Hematopoietic multipotent progenitor cell treated with erythropoietin and hydrocortisone succinate and interleukin-3 and kit ligand, for 17 days (in vitro differentiated cells): ENCODE results near the gene FAAP100.
"Not testable (repeated sequence)": the region's sequence is repeated elsewhere in the genome, so short reads cannot be mapped to it uniquely, and the experiment has no call there.

Experiments
- DNase-seq: peaks from one replicate; pipeline ENCODE4 v3.0.0-alpha.2; 2015; ENCODE audit warnings: low spot score

FAAP100 gene

GRCh38 chr17:81552244-81553017, at the start of gene FAAP100:
Gene FAAP100, minus strand, starts transcription at chr17:81552353. Its CDS starts 23 bp downstream, at chr17:81552330.
- DNase-seq, result peak; percentile 69

GRCh38 chr17:81601525-81602120, 49.5 kb upstream of the FAAP100 start:
- peak; percentile 64 for DNase-seq

DNA sequence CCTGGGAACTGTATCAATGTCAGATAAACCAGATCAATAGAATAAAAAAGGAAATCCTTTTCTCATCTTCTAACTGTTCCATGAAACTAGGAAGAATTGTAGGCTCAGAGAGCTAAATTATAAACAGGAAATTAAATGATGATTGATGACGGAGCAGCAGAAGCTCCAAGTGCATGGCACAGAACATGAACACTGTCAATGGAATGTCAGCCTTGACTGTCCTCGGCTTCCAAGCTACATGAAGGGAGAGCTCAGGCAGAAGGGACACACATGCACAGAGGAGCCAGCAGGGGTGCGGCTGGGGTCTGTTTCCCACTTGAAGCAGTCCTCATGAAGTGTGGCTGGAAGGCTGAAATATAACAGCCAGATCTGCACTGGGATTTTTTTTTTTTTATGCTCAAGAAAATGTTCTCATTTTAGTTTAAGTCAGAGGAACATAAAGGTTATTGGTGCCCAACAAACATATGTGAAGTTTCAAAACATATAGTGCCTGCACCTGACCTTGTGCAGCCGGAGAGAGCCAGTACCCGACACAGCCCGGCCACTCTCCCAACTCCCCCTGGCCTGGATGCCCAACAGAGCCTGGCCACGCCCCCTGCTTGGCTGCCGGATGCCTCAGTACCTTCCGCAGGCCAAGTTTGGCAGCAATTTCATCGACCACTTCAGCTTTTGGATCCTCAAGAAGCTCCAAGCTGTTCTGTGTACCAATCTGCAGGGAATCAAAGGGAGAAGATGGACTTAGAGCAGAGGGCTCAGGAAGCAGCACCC, 47.8 kb upstream of the FAAP100 start:
- DNase-seq, result no peak

DNA sequence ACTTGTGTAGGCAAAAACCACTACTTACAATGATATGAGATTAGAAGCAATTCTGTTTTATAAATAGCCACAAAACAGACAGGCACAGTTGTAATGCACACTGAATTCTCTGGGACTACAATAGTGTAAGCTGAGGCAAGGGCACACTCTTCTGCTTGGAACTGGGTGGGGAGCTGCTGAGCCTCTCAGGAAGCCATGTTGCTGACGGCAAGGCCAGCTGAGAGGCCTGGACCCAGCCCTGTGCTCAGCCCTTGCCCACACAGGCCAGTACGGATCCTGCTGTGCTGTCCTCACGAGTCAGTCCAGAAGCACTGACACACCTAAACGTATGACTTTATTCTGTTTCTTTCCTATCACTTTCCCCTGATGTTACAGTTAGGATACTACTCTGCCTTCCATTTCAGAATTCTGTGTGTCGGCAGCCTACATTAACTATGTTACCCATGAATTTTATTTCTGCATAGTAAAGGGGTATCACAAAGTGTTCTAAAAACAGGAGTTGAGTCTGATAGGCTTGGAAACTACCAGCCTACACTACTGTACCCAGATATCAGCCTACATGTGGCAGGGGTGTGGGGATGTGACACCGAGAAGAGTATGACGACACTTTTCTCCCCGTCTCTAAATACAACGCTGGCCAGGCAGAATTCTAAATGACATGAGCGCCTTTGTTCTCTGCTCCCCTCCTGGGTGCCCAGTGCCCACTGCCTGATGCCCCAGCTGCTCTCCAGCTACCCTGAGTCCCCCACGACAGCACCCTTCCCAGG, 41.1 kb upstream of the FAAP100 start:
- no peak for DNase-seq

DNA sequence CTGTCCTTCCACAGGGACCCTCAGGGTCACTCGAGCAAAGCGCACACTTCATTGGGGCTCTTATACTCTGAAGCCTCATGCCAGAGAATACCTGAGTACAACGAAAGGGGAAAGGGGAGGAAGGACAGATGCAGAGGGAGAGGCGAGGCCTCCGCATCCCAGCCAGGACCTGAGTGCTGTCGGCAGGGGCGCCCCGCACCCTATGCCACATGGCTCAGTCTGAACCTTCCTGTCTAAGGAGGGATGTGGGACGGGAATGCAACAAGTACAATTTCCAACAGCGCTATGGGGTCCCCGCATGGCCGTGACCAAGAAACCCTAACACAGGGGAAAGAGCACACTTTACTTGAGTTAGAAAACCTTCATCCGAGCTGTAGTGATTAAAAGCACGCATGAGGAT, 39.8 kb upstream of the FAAP100 start:
- DNase-seq, result no peak

- DNase-seq, result no peak
These were observed 38.0 kb upstream of the FAAP100 start for GRCh38 chr17:81590121-81590520.

DNA sequence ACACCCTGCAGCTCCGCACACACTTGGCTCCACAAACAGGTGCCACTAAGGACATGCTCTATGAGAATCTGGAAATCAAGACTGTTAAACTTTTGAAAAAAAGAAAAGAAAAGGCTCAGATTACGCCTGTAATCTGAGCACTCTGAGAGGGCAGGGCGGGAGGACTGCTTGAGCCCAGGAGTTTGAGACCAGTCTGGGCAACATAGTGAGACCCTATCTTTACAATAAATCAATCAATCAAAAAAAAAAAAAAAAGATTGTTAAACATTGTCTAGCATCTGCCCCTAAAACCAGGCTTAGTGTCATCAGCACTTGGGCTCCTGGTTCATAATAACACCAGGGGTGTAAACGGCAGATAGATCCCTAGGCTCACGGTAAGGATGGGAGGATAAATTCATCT, 37.5 kb upstream of the FAAP100 start:
- no peak for DNase-seq

- DNase-seq, result no peak
These were observed 33.9 kb upstream of the FAAP100 start for GRCh38 chr17:81586096-81586495.

DNA sequence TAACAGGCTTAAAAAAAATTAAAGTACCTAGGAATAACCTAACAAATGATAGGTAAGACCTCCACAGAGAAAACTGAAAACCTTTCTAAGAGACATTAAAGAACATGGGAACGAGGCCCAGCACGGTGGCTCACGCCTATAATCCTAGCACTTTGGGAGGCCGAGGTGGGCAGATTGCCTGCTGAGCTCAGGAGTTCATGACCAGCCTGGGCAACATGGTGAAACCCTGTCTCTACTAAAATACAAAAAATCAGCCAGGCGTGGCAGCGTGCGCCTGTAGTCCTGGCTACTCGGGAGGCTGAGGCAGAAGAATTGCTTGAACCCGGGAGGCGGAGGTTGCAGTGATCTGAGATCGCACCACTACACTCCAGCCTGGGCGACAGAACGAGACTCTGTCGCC, 32.6 kb upstream of the FAAP100 start:
- not testable (repeated sequence) for DNase-seq

GRCh38 chr17:81583589-81584342, 31.6 kb upstream of the FAAP100 start:
- DNase-seq, result no peak

DNA sequence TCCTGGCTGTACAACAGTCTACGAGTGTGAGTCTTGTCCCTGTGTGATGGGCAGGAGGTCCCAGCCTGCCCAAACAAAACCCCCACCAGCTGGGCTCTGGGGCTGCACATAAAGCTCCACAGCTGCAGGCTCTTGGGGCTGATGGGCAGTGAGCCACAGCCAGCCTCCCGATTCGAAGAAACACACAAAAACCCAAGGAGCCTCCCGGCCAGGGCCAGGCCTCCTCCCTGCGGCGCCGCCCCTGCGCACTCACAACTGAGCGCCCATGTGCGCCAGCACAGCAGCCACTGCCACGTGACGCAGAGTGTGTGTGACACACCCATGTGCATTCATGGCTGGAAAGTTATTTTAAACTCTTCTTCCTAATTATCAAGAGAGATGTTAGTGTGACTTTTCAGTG, 30.6 kb upstream of the FAAP100 start:
- no peak for DNase-seq

DNA sequence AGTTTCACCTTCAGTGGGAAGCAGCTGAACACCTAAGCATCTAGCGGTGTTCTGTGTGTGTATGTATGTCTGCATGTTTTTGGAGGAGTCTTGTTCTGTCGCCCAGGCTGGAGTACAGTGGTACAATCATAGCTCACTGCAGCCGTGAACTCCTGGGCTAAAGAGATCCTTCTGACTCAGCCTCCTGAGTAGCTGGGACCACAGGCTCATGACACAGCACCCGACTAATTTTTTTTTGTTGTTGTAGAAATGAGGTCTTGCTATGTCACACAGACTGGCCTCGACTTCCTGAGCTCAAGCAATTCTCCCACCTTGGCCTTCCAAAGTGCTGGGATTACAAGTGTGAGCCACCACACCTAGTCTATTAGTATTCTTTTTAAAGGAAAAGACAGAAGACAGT, 30.2 kb upstream of the FAAP100 start:
- no peak for DNase-seq

DNA sequence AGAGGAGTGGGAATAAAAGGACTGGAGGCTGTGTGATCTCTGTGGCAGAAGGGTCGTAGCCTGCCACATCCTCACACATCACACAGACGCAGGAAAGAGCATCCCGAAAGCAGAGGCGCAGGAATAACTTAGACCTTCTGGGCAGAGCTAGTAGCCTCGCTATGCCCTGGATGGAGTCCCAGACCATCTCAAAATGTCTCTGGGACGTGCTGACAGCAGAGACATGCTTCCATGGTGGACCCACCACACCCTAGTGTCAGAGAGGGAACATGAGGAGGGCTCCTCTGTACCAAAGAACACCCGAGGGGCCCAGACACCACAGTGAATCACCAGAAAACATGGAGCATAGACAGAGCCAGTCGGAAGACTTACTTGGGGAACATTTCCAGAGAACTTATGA, 29.6 kb upstream of the FAAP100 start:
- DNase-seq, result no peak

DNA sequence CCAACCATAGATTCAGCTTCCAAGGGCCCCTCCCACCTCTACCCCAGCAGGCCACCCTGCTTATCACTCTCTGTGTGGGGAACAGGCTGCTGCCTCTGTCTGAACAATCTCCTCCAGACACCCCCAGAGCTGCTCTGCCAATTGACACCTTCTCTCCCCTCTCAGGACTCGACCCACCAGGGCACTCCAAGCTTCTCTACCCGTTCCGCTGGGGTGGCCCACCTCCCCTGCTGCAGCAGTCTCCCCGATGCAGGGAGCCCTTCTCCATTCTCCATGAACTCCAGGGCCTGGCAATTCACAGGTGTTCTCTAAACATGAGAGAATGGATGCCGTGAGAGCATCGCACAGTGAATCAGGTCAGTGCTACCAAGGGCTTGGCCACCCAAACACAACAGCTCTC, 28.3 kb upstream of the FAAP100 start:
- no peak for DNase-seq

GRCh38 chr17:81579821-81580321, 27.7 kb upstream of the FAAP100 start:
- DNase-seq, result no peak

GRCh38 chr17:81579298-81579697, 27.1 kb upstream of the FAAP100 start:
- no peak for DNase-seq

- no peak for DNase-seq
These were observed 26.5 kb upstream of the FAAP100 start for GRCh38 chr17:81578561-81579225.

- DNase-seq, result no peak
These were observed 25.9 kb upstream of the FAAP100 start for GRCh38 chr17:81578038-81578441.

DNA sequence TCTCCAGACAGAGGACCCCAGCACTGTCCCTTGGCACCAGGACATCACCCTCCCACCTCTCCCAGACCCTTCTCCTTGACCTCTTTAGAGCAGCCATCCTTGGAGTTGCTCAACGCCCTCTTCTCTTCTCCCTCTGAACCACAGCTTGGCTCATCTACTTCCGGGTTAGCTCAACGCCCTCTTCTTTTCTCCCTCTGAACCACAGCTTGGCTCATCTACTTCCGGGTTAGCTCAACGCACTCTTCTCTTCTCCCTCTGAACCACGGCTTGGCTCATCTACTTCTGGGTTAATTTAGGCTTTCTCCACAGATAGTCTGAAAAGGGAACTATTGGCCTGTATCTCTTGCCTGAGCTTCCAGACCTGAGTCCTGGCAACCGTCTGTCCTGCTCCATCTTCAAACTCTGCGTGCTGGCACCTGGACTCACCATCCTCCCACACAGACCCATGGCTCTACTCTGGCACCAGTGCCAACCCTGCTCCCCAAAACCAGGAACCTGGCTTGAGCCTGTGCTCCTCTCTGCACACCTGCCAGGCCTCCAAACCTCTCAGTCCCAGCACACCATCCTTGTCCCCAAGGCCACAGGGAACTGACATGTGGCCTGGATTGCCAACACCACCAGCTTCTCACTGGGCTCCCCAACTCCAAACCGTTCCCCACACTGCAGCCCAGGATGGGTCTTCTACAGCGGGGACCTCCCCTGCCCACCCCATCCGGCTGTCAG, 25.3 kb upstream of the FAAP100 start:
- no peak for DNase-seq

DNA sequence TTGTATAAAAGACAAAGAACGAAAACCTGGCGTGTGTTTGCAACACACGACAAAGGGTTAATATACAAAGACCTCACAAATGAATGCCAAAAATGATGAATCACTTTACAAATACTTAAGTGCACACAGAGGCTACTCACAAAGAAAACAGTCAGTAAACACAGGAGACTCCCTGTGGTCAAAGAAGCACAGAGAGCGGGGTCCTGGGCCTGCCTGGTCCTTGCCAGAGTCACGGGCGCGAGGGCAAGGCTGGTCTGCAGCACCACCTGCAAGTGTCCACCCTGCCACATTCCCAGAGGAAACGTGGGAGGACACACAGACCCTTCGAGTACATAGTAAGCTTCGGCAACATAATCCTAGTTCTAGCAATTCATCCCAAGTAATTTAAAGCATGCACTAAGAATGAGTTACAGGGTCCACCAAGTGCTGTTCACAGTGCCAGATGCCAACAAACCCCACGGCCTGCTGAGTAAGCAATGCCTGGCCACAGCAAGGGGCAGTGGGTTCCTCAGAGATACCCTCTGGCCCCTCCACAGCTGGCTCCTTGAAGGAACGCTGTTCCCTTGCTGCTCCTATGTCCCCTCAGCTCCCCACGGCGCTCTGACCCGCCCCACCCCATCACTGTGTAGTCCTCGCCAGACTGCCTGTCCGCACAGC, 24.6 kb upstream of the FAAP100 start:
- DNase-seq, result no peak
